ENCODE measurements around the gene PCDHGC3.

The PCDHGC3 gene

GRCh38 chr5:141524604-141525597 is 49.1 kb downstream of the PCDHGC3 start:
- DNase-seq: peak; percentile 26

GRCh38 chr5:141525653-141526052 is 49.9 kb downstream of the PCDHGC3 start:
- no peak for DNase-seq

- DNase-seq: no peak
Observed at GRCh38 chr5:141527426-141527825, 51.7 kb downstream of the PCDHGC3 start.

All from activated effector memory CD4-positive, alpha-beta T cell treated with Interleukin-2 at 50 U/mL for 16 hours (primary cell).